Muscle of leg (tissue), 11 donors: Measurements from ENCODE around the gene GARIN5B. TPM values are rescaled to one million over a fixed set of nuclear protein-coding genes. Genes with fewer than 3 reads are reported as not detected.
A peak's percentile ranks its signal among the peaks of the same experiment; 100 is the strongest.

Source experiments
- DNase-seq: peaks from one replicate; pipeline ENCODE4 v3.0.0; 2013
- H3K27ac ChIP-seq: one replicate; pipeline ENCODE4 v1.5.1; 2013; ENCODE audit warnings: mild to moderate bottlenecking, low read length, control low read depth
- H3K27me3 ChIP-seq: one replicate; pipeline ENCODE4 v1.6.1; 2013; ENCODE audit warnings: low read length; ENCODE audit not compliant: control insufficient read depth, insufficient read depth
- H3K36me3 ChIP-seq: one replicate; pipeline ENCODE4 v1.6.1; 2013; ENCODE audit warnings: low read length; ENCODE audit not compliant: control insufficient read depth, insufficient read depth
- H3K4me1 ChIP-seq: one replicate; pipeline ENCODE4 v1.6.1; 2013; ENCODE audit warnings: low read length; ENCODE audit not compliant: control insufficient read depth, insufficient read depth
- H3K4me3 ChIP-seq: one replicate; pipeline ENCODE4 v1.5.1; 2013; ENCODE audit warnings: low read length, control low read depth
- H3K9me3 ChIP-seq: replicated peaks from 2 replicates; pipeline ENCODE4 v1.6.1; 2013; ENCODE audit warnings: low read depth, low read length; ENCODE audit not compliant: control insufficient read depth
- WGBS: methylation state at CpG from one replicate; pipeline ENCODE4 v1.1.5; 2013; ENCODE audit warnings: missing lambda C conversion rate; ENCODE audit not compliant: insufficient coverage; 5-methylcytosine and 5-hydroxymethylcytosine counted together
- polyA plus RNA-seq, 8 donors: library from polyadenylated mRNA; unstranded; fragments of 120-200 nt; gene quantifications; one replicate each; pipeline versions ENCODE4 v1.2.1 to v1.2.3, GENCODE V29; 2013; ENCODE audit warnings: inconsistent platforms in 1 of 8, low replicate concordance in 1 of 8; ENCODE audit not compliant: insufficient read length in 8 of 8, insufficient read depth in 1 of 8
- total RNA-seq: library from RNA; stranded (reverse); fragments of 120-200 nt; gene quantifications from one replicate; pipeline ENCODE4 v1.2.4, GENCODE V29; 2013

GARIN5B gene
- total and polyA plus RNA-seq, 9 donors: not detected

GRCh38 chr19:55309448-55309847 lies 53.6 kb downstream of the GARIN5B start:
- 81% methylated on average over 5 of the region's 5 CpGs for WGBS
- Histone ChIP-seq H3K36me3 (peaks cover 24% of the 10 kb centered on the region), H3K27me3 (no peaks in the 10 kb centered on the region), H3K4me1 (no peaks in the 10 kb centered on the region), H3K4me3 (no peak overlapping the region), H3K9me3 (no peaks in the 10 kb centered on the region), H3K27ac (no peak overlapping the region)
- DNase-seq: no peak

- Histone ChIP-seq H3K9me3 (no peaks in the 10 kb centered on the region), H3K27me3 (no peaks in the 10 kb centered on the region), H3K27ac (no peak overlapping the region), H3K36me3 (peaks cover 30% of the 10 kb centered on the region), H3K4me3 (no peak overlapping the region), H3K4me1 (no peaks in the 10 kb centered on the region)
- no peak for DNase-seq
- WGBS: 88% methylated on average over 6 of the region's 11 CpGs
Measured at GRCh38 chr19:55308281-55308680, 54.8 kb downstream of the GARIN5B start.

- Histone ChIP-seq H3K27me3 (no peaks in the 10 kb centered on the region), H3K27ac (no peak overlapping the region), H3K9me3 (no peaks in the 10 kb centered on the region), H3K36me3 (peaks cover 36% of the 10 kb centered on the region), H3K4me3 (no peak overlapping the region), H3K4me1 (peaks cover 6% of the 10 kb centered on the region)
- DNase-seq: no peak
- WGBS: no CpG with 5 or more reads among the region's 3 CpGs
Measured at GRCh38 chr19:55306712-55307111, 56.3 kb downstream of the GARIN5B start.

GRCh38 chr19:55305983-55306562 lies 57.0 kb downstream of the GARIN5B start:
- Histone ChIP-seq H3K27me3 (no peaks in the 10 kb centered on the region), H3K9me3 (no peaks in the 10 kb centered on the region), H3K36me3 (peaks cover 36% of the 10 kb centered on the region), H3K4me1 (peaks cover 11% of the 10 kb centered on the region), H3K27ac (no peak overlapping the region), H3K4me3 (no peak overlapping the region)
- no peak for DNase-seq
- 87% methylated on average over 17 of the region's 17 CpGs for WGBS

GRCh38 chr19:55305491-55305890 lies 57.6 kb downstream of the GARIN5B start:
- H3K4me1 ChIP-seq: peaks cover 11% of the 10 kb centered on the region
- no peaks in the 10 kb centered on the region for H3K9me3 ChIP-seq
- no peak overlapping the region for H3K4me3 ChIP-seq
- 67% methylated on average over 8 of the region's 9 CpGs for WGBS
- no peaks in the 10 kb centered on the region for H3K27me3 ChIP-seq
- H3K36me3 ChIP-seq: peaks cover 36% of the 10 kb centered on the region
- H3K27ac ChIP-seq: no peak overlapping the region
- DNase-seq: peak; percentile 63

GRCh38 chr19:55304980-55305379 lies 58.1 kb downstream of the GARIN5B start:
- H3K4me3 ChIP-seq: no peak overlapping the region
- H3K27ac ChIP-seq: no peak overlapping the region
- no peaks in the 10 kb centered on the region for H3K27me3 ChIP-seq
- peaks cover 37% of the 10 kb centered on the region for H3K36me3 ChIP-seq
- WGBS: 76% methylated on average over 8 of the region's 14 CpGs
- H3K4me1 ChIP-seq: peaks cover 11% of the 10 kb centered on the region
- H3K9me3 ChIP-seq: no peaks in the 10 kb centered on the region
- no peak for DNase-seq

Other genes starting within 250 kb of the GARIN5B start
- gene PPP1R12C, start 245.6 kb downstream of the GARIN5B start, total RNA-seq: 59.9 TPM
- gene PPP1R12C, start 245.6 kb downstream of the GARIN5B start, polyA plus RNA-seq: 100 to 1,000 TPM in 3 of 8 donors, 10 to 100 TPM in 5; 59.4 to 106 (median 92.8) TPM
- gene TNNT1, start 214.1 kb downstream of the GARIN5B start, total RNA-seq: 387 TPM
- gene TNNT1, start 214.1 kb downstream of the GARIN5B start, polyA plus RNA-seq: 1,000 to 10,000 TPM in 2 of 8 donors, 100 to 1,000 TPM in 6; 448 to 1,171 (median 607) TPM
- gene TNNI3, start 205.5 kb downstream of the GARIN5B start, total RNA-seq: 0.80 TPM
- 1 to 10 TPM; 1.1 to 3.1 (median 1.5) TPM for gene TNNI3, start 205.5 kb downstream of the GARIN5B start, polyA plus RNA-seq
- gene DNAAF3, start 196.6 kb downstream of the GARIN5B start, total RNA-seq: 0.13 TPM
- gene DNAAF3, start 196.6 kb downstream of the GARIN5B start, polyA plus RNA-seq: 1 to 10 TPM in 1 of 8 donors, under 1 TPM in 7; 0.15 to 1.1 (median 0.38) TPM
- gene SYT5, start 183.0 kb downstream of the GARIN5B start, total RNA-seq: not detected
- gene SYT5, start 183.0 kb downstream of the GARIN5B start, polyA plus RNA-seq: 1 to 10 TPM in 1 of 8 donors, under 1 TPM in 4, not detected in 3; 0.07 to 2.0 (median 0.08) TPM
- 0.58 TPM for gene PTPRH, start 153.8 kb downstream of the GARIN5B start, total RNA-seq
- 1 to 10 TPM in 1 of 8 donors, under 1 TPM in 7; 0.14 to 2.1 (median 0.24) TPM for gene PTPRH, start 153.8 kb downstream of the GARIN5B start, polyA plus RNA-seq
- 1.1 TPM for gene TMEM86B, start 134.5 kb downstream of the GARIN5B start, total RNA-seq
- 1 to 10 TPM; 1.8 to 4.8 (median 2.9) TPM for gene TMEM86B, start 134.5 kb downstream of the GARIN5B start, polyA plus RNA-seq
- 12.5 TPM for gene PPP6R1, start 104.2 kb downstream of the GARIN5B start, total RNA-seq
- 10 to 100 TPM; 26.3 to 37.2 (median 32.3) TPM for gene PPP6R1, start 104.2 kb downstream of the GARIN5B start, polyA plus RNA-seq
- gene HSPBP1, start 83.2 kb downstream of the GARIN5B start, total RNA-seq: 14.5 TPM
- 10 to 100 TPM; 26.2 to 34.9 (median 30.6) TPM for gene HSPBP1, start 83.2 kb downstream of the GARIN5B start, polyA plus RNA-seq
- gene BRSK1, start 79.3 kb downstream of the GARIN5B start, total RNA-seq: 5.4 TPM
- gene BRSK1, start 79.3 kb downstream of the GARIN5B start, polyA plus RNA-seq: 10 to 100 TPM in 5 of 8 donors, 1 to 10 TPM in 3; 7.4 to 13.7 (median 10.6) TPM
- 0.53 TPM for gene TMEM150B, start 37.9 kb downstream of the GARIN5B start, total RNA-seq
- gene TMEM150B, start 37.9 kb downstream of the GARIN5B start, polyA plus RNA-seq: 1 to 10 TPM in 3 of 8 donors, under 1 TPM in 5; 0.36 to 3.8 (median 0.87) TPM
- 16.9 TPM for gene KMT5C, start 23.4 kb downstream of the GARIN5B start, total RNA-seq
- 10 to 100 TPM; 13.4 to 34.1 (median 24.7) TPM for gene KMT5C, start 23.4 kb downstream of the GARIN5B start, polyA plus RNA-seq
- not detected for gene COX6B2, start 8.5 kb downstream of the GARIN5B start, total RNA-seq
- gene COX6B2, start 8.5 kb downstream of the GARIN5B start, polyA plus RNA-seq: 1 to 10 TPM in 1 of 8 donors, under 1 TPM in 5, not detected in 2; 0.09 to 2.4 (median 0.23) TPM
- 0.31 TPM for gene IL11, start 7.2 kb upstream of the GARIN5B start, total RNA-seq
- gene IL11, start 7.2 kb upstream of the GARIN5B start, polyA plus RNA-seq: under 1 TPM; 0.12 to 0.61 (median 0.40) TPM
- gene TMEM190, start 13.6 kb upstream of the GARIN5B start, total RNA-seq: not detected
- under 1 TPM in 1 of 8 donors, not detected in 7; 0.50 TPM for gene TMEM190, start 13.6 kb upstream of the GARIN5B start, polyA plus RNA-seq
- gene TMEM238, start 21.0 kb upstream of the GARIN5B start, total RNA-seq: 0.18 TPM
- under 1 TPM; 0.14 to 0.49 (median 0.27) TPM for gene TMEM238, start 21.0 kb upstream of the GARIN5B start, polyA plus RNA-seq
- gene RPL28, start 22.7 kb upstream of the GARIN5B start, total RNA-seq: 463 TPM
- 1,000 to 10,000 TPM; 1,674 to 2,410 (median 1,842) TPM for gene RPL28, start 22.7 kb upstream of the GARIN5B start, polyA plus RNA-seq
- 31.4 TPM for gene UBE2S, start 44.5 kb upstream of the GARIN5B start, total RNA-seq
- gene UBE2S, start 44.5 kb upstream of the GARIN5B start, polyA plus RNA-seq: 10 to 100 TPM; 40.8 to 70.1 (median 60.1) TPM
- gene SHISA7, start 80.0 kb upstream of the GARIN5B start, total RNA-seq: under 0.01 TPM
- gene SHISA7, start 80.0 kb upstream of the GARIN5B start, polyA plus RNA-seq: under 1 TPM; 0.08 to 0.32 (median 0.17) TPM
- gene ISOC2, start 98.4 kb upstream of the GARIN5B start, total RNA-seq: 35.8 TPM
- gene ISOC2, start 98.4 kb upstream of the GARIN5B start, polyA plus RNA-seq: 10 to 100 TPM; 31.8 to 39.1 (median 35.1) TPM
- gene C19orf85, start 101.5 kb upstream of the GARIN5B start, total RNA-seq: not detected
- not detected for gene C19orf85, start 101.5 kb upstream of the GARIN5B start, polyA plus RNA-seq
- gene ZNF628, start 113.4 kb upstream of the GARIN5B start, total RNA-seq: 1.6 TPM
- gene ZNF628, start 113.4 kb upstream of the GARIN5B start, polyA plus RNA-seq: 1 to 10 TPM; 2.8 to 5.1 (median 3.8) TPM
- gene NAT14, start 121.9 kb upstream of the GARIN5B start, total RNA-seq: 30.0 TPM
- gene NAT14, start 121.9 kb upstream of the GARIN5B start, polyA plus RNA-seq: 10 to 100 TPM; 23.5 to 44.1 (median 29.5) TPM
- gene SSC5D, start 125.2 kb upstream of the GARIN5B start, total RNA-seq: 20.0 TPM
- 10 to 100 TPM in 6 of 8 donors, 1 to 10 TPM in 2; 7.9 to 54.8 (median 24.7) TPM for gene SSC5D, start 125.2 kb upstream of the GARIN5B start, polyA plus RNA-seq
- gene SBK2, start 173.9 kb upstream of the GARIN5B start, total RNA-seq: 0.89 TPM
- gene SBK2, start 173.9 kb upstream of the GARIN5B start, polyA plus RNA-seq: 1 to 10 TPM; 3.0 to 9.7 (median 3.7) TPM
- 0.13 TPM for gene SBK3, start 182.3 kb upstream of the GARIN5B start, total RNA-seq
- gene SBK3, start 182.3 kb upstream of the GARIN5B start, polyA plus RNA-seq: under 1 TPM in 5 of 8 donors, not detected in 3; 0.10 to 0.29 (median 0.15) TPM
- 4.7 TPM for gene ZNF579, start 217.6 kb upstream of the GARIN5B start, total RNA-seq
- 10 to 100 TPM; 11.0 to 18.5 (median 14.1) TPM for gene ZNF579, start 217.6 kb upstream of the GARIN5B start, polyA plus RNA-seq
- 3.7 TPM for gene FIZ1, start 236.3 kb upstream of the GARIN5B start, total RNA-seq
- gene FIZ1, start 236.3 kb upstream of the GARIN5B start, polyA plus RNA-seq: 10 to 100 TPM; 10.7 to 15.1 (median 12.7) TPM
- 9.3 TPM for gene ZNF524, start 237.0 kb upstream of the GARIN5B start, total RNA-seq
- 10 to 100 TPM in 1 of 8 donors, 1 to 10 TPM in 7; 7.0 to 11.6 (median 9.0) TPM for gene ZNF524, start 237.0 kb upstream of the GARIN5B start, polyA plus RNA-seq
- gene ZNF865, start 242.4 kb upstream of the GARIN5B start, total RNA-seq: 1.2 TPM
- 1 to 10 TPM; 6.9 to 9.9 (median 7.8) TPM for gene ZNF865, start 242.4 kb upstream of the GARIN5B start, polyA plus RNA-seq